HG02870 (cell line): Measurements from ENCODE around the gene FAM25G.

Experiments
- ATAC-seq: cut with Tn5 transposase; IDR thresholded peaks from one replicate; pipeline ENCODE4 v1.9.1; 2021; ENCODE audit warnings: mild to moderate bottlenecking, moderate library complexity; ENCODE audit not compliant: unreplicated experiment

Gene FAM25G

DNA sequence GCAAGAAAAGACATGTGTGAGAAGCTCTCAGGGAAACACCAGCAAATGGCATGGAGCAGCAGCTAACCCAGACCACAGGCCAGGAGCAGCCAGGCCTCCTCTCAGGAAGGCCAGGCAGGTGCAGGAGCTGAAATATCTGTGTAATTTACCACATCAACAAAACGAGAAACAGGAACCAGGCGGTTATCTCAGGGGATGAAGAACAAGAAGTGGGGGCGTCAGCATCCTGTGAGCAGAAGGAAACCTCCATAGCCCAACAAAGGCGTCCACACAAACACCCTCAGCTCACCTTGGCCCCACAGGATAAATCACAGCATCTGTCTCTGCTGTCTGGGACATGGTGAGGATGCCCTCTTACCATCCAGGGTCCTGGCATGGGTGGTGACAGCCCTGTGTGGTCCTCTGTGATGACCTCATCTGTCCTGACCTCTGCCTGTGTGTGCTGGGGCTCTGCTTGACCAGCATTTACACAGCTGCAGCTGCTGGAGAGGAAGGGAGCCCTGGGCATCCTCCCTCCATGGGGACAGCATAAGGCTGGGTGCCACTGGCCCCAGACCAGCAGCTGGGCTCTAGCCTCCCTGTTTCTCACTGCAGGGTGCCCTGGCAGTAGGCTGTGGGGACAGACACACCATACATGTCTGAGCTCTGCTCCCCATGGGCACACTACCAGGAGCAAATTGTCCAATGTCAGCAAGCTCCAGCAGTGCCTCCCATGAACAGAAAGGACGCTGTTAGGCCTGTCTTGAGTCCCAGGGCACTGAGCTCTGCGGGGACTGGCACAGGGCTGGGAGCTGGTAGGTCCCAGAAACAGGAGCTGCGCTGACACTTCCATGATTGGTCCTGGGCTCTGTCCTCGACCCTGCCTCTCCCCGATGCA is 42.2 kb downstream of the FAM25G start:
- ATAC-seq = no peak

GRCh38 chr10:47447705-47448104 is 43.8 kb downstream of the FAM25G start:
- no peak for ATAC-seq

DNA sequence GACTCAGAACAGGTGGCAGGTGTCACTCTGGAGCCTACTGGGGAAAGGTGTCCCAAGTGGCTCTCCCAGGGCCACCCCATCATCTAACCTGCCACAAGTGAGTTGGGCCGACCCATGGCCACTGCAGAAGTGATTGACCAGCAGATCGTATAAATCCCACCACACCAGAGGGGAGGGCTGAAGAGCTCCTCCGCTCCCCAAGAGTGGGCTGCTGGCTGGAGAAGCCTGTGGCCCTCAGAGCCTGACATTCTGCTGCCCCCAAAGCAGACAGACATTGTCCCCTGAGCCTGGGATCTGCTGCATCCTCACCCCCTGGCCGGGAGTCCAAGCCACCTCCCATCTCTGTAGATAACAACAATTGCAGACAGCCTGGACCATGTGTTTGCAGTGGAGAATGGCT is 44.3 kb downstream of the FAM25G start:
- no peak for ATAC-seq

- no peak for ATAC-seq
These were observed 45.8 kb downstream of the FAM25G start for GRCh38 chr10:47445720-47446119.

DNA sequence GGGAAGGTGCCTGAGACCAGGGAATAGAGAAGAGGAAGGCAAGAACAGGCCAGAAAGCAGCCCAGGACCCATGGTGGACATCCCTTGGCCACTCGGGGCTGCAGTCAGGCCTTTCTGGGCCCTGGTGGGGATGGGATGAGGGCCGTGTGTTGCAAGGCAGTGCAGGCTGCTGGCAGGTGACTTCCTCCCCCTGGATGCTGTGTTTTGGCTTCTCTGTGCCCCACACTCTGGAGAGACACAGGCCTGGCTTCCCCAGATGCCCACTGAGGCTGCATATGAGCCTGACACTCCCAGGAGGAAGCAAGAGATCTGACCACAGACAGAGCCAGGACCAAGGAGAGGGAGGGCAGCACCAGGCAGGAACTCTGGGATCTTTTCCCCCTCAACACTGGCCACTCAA is 47.5 kb downstream of the FAM25G start:
- ATAC-seq = no peak

DNA sequence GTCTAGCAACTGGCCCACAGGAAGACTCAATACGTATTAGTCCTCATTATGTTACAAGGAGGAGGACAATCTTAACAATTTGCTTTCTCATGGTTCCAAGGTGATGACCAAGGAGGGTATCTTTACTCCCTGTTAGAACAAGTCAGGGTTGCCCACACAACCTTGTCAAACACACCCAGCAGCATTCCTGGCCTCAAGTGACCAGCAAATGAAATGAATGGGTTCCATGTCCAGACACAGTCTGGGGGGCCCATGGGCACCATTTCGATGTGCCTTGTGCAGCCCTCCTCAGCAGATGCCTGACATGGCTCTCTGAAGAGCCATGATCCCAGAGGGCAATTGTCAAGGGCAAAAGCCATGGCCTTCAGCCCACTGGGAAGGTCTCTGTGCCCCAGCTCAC is 48.4 kb downstream of the FAM25G start:
- no peak for ATAC-seq

DNA sequence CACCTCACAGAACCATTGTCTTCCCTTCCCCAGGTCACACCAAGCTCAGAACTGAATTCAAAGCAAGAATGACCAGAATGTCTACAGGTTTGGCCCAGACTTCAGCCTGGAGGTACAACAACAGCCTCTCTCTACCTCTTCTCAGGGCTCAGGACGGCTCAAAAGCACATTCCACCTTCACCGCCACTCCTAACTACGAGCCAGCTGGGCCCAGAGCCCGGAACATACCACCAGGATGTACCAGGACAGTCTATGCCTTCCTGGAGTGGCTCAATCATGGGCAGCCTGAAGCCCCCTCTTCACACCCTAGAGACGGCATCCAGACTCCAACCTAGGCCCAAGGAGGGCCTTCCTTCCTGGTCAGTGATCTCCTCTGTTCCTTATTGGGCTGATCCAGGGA is 49.1 kb downstream of the FAM25G start:
- ATAC-seq = no peak

GRCh38 chr10:47441938-47442337 is 49.6 kb downstream of the FAM25G start:
- ATAC-seq = no peak

DNA sequence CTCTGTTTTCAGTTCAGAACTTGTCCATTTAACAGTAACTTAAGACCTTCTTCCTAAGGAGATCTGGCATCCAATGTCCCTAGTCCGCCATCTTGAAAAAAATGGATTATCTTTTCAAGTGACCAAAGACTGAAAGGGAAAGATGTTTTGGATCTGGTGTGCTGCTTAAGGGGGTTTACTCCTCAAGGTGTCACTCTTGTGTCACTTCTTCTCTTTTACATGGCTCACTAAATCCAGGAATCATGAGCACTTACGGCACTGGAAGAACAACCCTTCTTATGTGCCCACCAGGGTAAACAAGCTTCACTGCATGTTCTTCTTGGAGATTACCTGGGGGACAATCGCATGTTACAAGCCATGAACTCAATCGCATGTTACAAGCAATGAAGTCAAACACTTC is 51.3 kb downstream of the FAM25G start:
- ATAC-seq = no peak

DNA sequence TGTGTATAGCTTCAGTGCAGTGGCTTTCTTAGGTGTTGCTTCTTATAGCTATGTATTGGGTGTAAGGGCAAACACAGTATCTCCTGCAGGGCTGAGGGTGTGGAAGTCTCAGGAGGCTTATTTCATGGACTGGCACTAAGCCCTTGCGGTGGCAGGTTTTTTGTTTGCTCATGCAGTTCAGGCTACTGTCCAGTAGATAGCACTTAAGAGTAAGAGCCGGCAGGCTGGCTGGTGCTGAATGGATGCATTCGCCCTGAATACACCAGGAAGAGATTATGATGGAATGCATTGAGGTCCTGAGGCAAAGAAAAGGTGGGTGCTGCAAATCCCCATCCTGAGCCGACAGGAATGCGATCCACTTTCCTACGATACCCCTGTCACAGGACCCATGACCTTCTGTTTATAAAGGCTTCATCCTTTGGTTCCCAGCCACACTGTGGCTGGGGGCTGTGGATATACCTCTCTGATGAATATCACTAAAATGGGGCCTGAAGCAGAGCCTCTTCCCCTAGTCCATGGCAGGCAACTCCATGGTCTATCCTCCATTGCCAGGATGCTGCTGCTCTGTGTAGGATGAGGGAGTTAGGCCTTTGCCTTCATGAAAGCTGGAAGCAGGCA is 52.5 kb downstream of the FAM25G start:
- ATAC-seq = no peak
